Lower lobe of right lung (tissue), 2 donors: Measurements from ENCODE around the gene PRKRA. TPM values are rescaled to one million over a fixed set of nuclear protein-coding genes. Genes with fewer than 3 reads are reported as not detected.

ENCODE experiments used
- ATAC-seq, 2 donors: fragments of 200-7000 bp; cut with Tn5 transposase; one replicate each; pipeline ENCODE4 v1.9.1; 2020 to 2022; ENCODE audit warnings: mild to moderate bottlenecking in 2 of 2, moderate library complexity in 2 of 2
- DNase-seq: peaks from one replicate; pipeline ENCODE4 v3.0.0-alpha.2; 2020
- H3K27ac ChIP-seq: fragments of 200-600 bp; one replicate; pipeline ENCODE4 v1.8.0; 2022
- H3K27me3 ChIP-seq: fragments of 200-600 bp; one replicate; pipeline ENCODE4 v1.8.0; 2022; ENCODE audit warnings: low read depth
- H3K36me3 ChIP-seq: fragments of 200-600 bp; one replicate; pipeline ENCODE4 v1.8.0; 2022; ENCODE audit warnings: mild to moderate bottlenecking
- H3K4me1 ChIP-seq: fragments of 200-600 bp; one replicate; pipeline ENCODE4 v1.8.0; 2022
- H3K4me3 ChIP-seq: fragments of 200-600 bp; one replicate; pipeline ENCODE4 v1.8.0; 2022; ENCODE audit warnings: mild to moderate bottlenecking
- H3K9me3 ChIP-seq: fragments of 200-600 bp; one replicate; pipeline ENCODE4 v1.8.0; 2022
- intact Hi-C: fragments of 100-400 bp; cut with DNase I; formaldehyde crosslinking; loops from one replicate; pipeline ENCODE4 v1.11.0; 2022
- total RNA-seq: library from RNA; stranded (reverse); fragmentation: NEBNext Ultra II Directional; extraction: Animal tissue kit (Norgen Biotek cat#: 25700); gene quantifications from one replicate; pipeline ENCODE4 v1.2.1, GENCODE V29; 2021
- TF ChIP-seq, protein P1 (sequence below): fragments of 200-600 bp; IDR thresholded peaks from one replicate; pipeline ENCODE4 v1.8.0; 2022; ENCODE audit warnings: antibody characterized with exemption, mild to moderate bottlenecking
- donor health status: DM: no; HTN: yes; CAD: no; lungs with severe emphysema.

The PRKRA gene
- total RNA-seq, 1 donor from 2014 or later, result 46.3 TPM

- Histone ChIP-seq H3K9me3 (no peaks in the 10 kb centered on the region), H3K36me3 (peaks cover 44% of the 10 kb centered on the region), H3K27me3 (no peaks in the 10 kb centered on the region), H3K4me3 (peak overlapping the region; percentile 77), H3K27ac (peak overlapping the region; percentile 97), H3K4me1 (peaks cover 24% of the 10 kb centered on the region)
- DNase-seq, result no peak
- TF ChIP-seq, protein P1, sequence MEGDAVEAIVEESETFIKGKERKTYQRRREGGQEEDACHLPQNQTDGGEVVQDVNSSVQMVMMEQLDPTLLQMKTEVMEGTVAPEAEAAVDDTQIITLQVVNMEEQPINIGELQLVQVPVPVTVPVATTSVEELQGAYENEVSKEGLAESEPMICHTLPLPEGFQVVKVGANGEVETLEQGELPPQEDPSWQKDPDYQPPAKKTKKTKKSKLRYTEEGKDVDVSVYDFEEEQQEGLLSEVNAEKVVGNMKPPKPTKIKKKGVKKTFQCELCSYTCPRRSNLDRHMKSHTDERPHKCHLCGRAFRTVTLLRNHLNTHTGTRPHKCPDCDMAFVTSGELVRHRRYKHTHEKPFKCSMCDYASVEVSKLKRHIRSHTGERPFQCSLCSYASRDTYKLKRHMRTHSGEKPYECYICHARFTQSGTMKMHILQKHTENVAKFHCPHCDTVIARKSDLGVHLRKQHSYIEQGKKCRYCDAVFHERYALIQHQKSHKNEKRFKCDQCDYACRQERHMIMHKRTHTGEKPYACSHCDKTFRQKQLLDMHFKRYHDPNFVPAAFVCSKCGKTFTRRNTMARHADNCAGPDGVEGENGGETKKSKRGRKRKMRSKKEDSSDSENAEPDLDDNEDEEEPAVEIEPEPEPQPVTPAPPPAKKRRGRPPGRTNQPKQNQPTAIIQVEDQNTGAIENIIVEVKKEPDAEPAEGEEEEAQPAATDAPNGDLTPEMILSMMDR, result no peak
- intact Hi-C loops, result no loop called here
- ATAC-seq, result no peak
Measured at GRCh38 chr2:178448968-178449661, 1.9 kb downstream of the PRKRA start.

- intact Hi-C loops, result no loop called here
- no peaks in the 10 kb centered on the region for H3K27me3 ChIP-seq
- no peak for ATAC-seq
- H3K4me3 ChIP-seq, result no peak overlapping the region
- H3K9me3 ChIP-seq, result no peaks in the 10 kb centered on the region
- no peak overlapping the region for H3K27ac ChIP-seq
- no peaks in the 10 kb centered on the region for H3K4me1 ChIP-seq
- no peak for DNase-seq
- TF ChIP-seq, protein P1, result no peak
- peaks cover 100% of the 10 kb centered on the region for H3K36me3 ChIP-seq
Measured at GRCh38 chr2:178441426-178441825, 9.5 kb downstream of the PRKRA start.

GRCh38 chr2:178436662-178437061 lies 14.3 kb downstream of the PRKRA start:
- H3K36me3 ChIP-seq, result peaks cover 100% of the 10 kb centered on the region
- intact Hi-C loops, result no loop called here
- DNase-seq, result no peak
- no peak overlapping the region for H3K27ac ChIP-seq
- TF ChIP-seq, protein P1, result no peak
- no peak overlapping the region for H3K4me3 ChIP-seq
- H3K27me3 ChIP-seq, result no peaks in the 10 kb centered on the region
- ATAC-seq, result no peak
- H3K4me1 ChIP-seq, result no peaks in the 10 kb centered on the region
- H3K9me3 ChIP-seq, result no peaks in the 10 kb centered on the region

GRCh38 chr2:178429336-178429735 lies 21.6 kb downstream of the PRKRA start:
- no peak overlapping the region for H3K4me3 ChIP-seq
- ATAC-seq, result no peak

GRCh38 chr2:178428396-178428806 lies 22.6 kb downstream of the PRKRA start:
- intact Hi-C loops, result no loop called here
- TF ChIP-seq, protein P1, result no peak
- no peak overlapping the region for H3K4me3 ChIP-seq
- no peak overlapping the region for H3K27ac ChIP-seq
- no peaks in the 10 kb centered on the region for H3K4me1 ChIP-seq
- no peak for ATAC-seq
- H3K9me3 ChIP-seq, result peaks cover 5% of the 10 kb centered on the region
- H3K36me3 ChIP-seq, result peaks cover 62% of the 10 kb centered on the region
- H3K27me3 ChIP-seq, result no peaks in the 10 kb centered on the region
- DNase-seq, result no peak

More at GRCh38 chr2:178429336-178429735, 21.6 kb downstream of the PRKRA start:
- TF ChIP-seq, protein P1, result no peak
- no peak for DNase-seq
- H3K36me3 ChIP-seq, result peaks cover 72% of the 10 kb centered on the region
- no peaks in the 10 kb centered on the region for H3K27me3 ChIP-seq
- no peak overlapping the region for H3K27ac ChIP-seq
- no peaks in the 10 kb centered on the region for H3K4me1 ChIP-seq
- H3K9me3 ChIP-seq, result peaks cover 5% of the 10 kb centered on the region
- intact Hi-C loops, result no loop called here
